BLaER1 (cell line): ENCODE results near the gene DUS2.
"Not testable (repeated sequence)": the region's sequence is repeated elsewhere in the genome, so short reads cannot be mapped to it uniquely, and the experiment has no call there.

Experiments
- H3K27ac ChIP-seq: shearing (Covaris generic); formaldehyde crosslinking; 2 replicates; pipeline ENCODE4 v1.8.1; 2022
- H3K27me3 ChIP-seq: shearing (Covaris generic); formaldehyde crosslinking; 2 replicates; pipeline ENCODE4 v1.8.1; 2022
- H3K36me3 ChIP-seq: shearing (Covaris generic); formaldehyde crosslinking; 2 replicates; pipeline ENCODE4 v1.8.1; 2022
- H3K4me1 ChIP-seq: shearing (Covaris generic); formaldehyde crosslinking; 2 replicates; pipeline ENCODE4 v1.8.1; 2022
- H3K4me2 ChIP-seq: shearing (Covaris generic); formaldehyde crosslinking; 2 replicates; pipeline ENCODE4 v1.8.1; 2022
- H3K4me3 ChIP-seq: shearing (Covaris generic); formaldehyde crosslinking; 2 replicates; pipeline ENCODE4 v1.8.1; 2022
- H3K9ac ChIP-seq: shearing (Covaris generic); formaldehyde crosslinking; 2 replicates; pipeline ENCODE4 v1.8.1; 2022
- H3K9me3 ChIP-seq: shearing (Covaris generic); formaldehyde crosslinking; 2 replicates; pipeline ENCODE4 v1.8.1; 2022
- H4K20me1 ChIP-seq: shearing (Covaris generic); formaldehyde crosslinking; 2 replicates; pipeline ENCODE4 v1.8.1; 2022
- Cebpa-rat ChIP-seq: shearing (Covaris generic); IDR thresholded peaks from 2 replicates; pipeline ENCODE4 v1.8.1; 2022

Gene DUS2

DNA sequence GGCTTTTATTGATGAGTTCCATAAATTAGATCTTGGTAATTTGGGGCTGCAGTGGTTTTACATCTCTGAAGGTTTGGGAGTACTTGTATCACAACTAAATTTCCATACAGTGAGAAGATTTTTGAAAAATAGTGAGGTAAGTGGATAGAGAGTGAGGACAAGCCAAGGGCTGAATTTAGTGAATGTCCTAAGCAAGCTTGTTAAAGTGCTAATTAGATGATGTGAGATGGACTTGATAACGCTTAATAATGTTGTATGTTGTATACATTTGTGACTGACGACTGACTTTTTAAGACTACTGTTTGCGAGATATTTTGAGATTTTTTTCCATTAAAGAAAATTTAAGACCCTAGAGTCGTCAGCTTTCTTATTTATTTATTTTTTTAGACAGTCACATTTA is 66.0 kb downstream of the DUS2 start:
- Histone ChIP-seq H3K4me2 (peak overlapping the region; percentile 37), H3K4me3 (no peak overlapping the region), H3K9ac (no peak overlapping the region), H4K20me1 (peaks cover 77% of the 10 kb centered on the region), H3K36me3 (no peaks in the 10 kb centered on the region), H3K27ac (0 out of 2 replicates have a peak overlapping the region, but pooled peaks have one; percentile 18), H3K27me3 (no peaks in the 10 kb centered on the region), H3K9me3 (no peaks in the 10 kb centered on the region), H3K4me1 (peaks cover 79% of the 10 kb centered on the region)
- TF ChIP-seq Cebpa-rat = no peak

- Histone ChIP-seq H4K20me1 (peaks cover 87% of the 10 kb centered on the region), H3K9me3 (no peaks in the 10 kb centered on the region), H3K36me3 (no peaks in the 10 kb centered on the region), H3K4me2 (peak overlapping the region; percentile 71), H3K4me3 (no peak overlapping the region), H3K27ac (peak overlapping the region; percentile 24), H3K27me3 (no peaks in the 10 kb centered on the region), H3K4me1 (peaks cover 74% of the 10 kb centered on the region), H3K9ac (no peak overlapping the region)
- TF ChIP-seq Cebpa-rat = no peak
Observed at GRCh38 chr16:68090130-68090529, 67.0 kb downstream of the DUS2 start.

- no peak for TF ChIP-seq Cebpa-rat
- Histone ChIP-seq H3K4me3 (no peak overlapping the region), H4K20me1 (peaks cover 91% of the 10 kb centered on the region), H3K27ac (peak overlapping the region; percentile 24), H3K4me2 (peak overlapping the region; percentile 71), H3K4me1 (peaks cover 74% of the 10 kb centered on the region), H3K36me3 (no peaks in the 10 kb centered on the region), H3K9ac (no peak overlapping the region), H3K27me3 (no peaks in the 10 kb centered on the region), H3K9me3 (no peaks in the 10 kb centered on the region)
Observed at GRCh38 chr16:68090533-68090932, 67.4 kb downstream of the DUS2 start.

- peaks cover 74% of the 10 kb centered on the region for H3K4me1 ChIP-seq
Observed at GRCh38 chr16:68091380-68092261, 68.5 kb downstream of the DUS2 start.

GRCh38 chr16:68092275-68092674 is 69.2 kb downstream of the DUS2 start:
- H3K27ac ChIP-seq, H3K36me3 ChIP-seq, H3K9ac ChIP-seq, H3K27me3 ChIP-seq, H3K4me3 ChIP-seq, H3K4me2 ChIP-seq, H3K9me3 ChIP-seq: not testable (repeated sequence)
- Histone ChIP-seq H3K4me1 (peaks cover 68% of the 10 kb centered on the region), H4K20me1 (peaks cover 99% of the 10 kb centered on the region)

More at GRCh38 chr16:68091380-68092261, 68.5 kb downstream of the DUS2 start:
- Histone ChIP-seq H3K27me3 (no peaks in the 10 kb centered on the region), H3K36me3 (no peaks in the 10 kb centered on the region), H4K20me1 (peaks cover 99% of the 10 kb centered on the region), H3K4me2 (peak overlapping the region; percentile 71), H3K4me3 (no peak overlapping the region), H3K9me3 (no peaks in the 10 kb centered on the region), H3K27ac (no peak overlapping the region), H3K9ac (no peak overlapping the region)
- TF ChIP-seq Cebpa-rat = no peak

DNA sequence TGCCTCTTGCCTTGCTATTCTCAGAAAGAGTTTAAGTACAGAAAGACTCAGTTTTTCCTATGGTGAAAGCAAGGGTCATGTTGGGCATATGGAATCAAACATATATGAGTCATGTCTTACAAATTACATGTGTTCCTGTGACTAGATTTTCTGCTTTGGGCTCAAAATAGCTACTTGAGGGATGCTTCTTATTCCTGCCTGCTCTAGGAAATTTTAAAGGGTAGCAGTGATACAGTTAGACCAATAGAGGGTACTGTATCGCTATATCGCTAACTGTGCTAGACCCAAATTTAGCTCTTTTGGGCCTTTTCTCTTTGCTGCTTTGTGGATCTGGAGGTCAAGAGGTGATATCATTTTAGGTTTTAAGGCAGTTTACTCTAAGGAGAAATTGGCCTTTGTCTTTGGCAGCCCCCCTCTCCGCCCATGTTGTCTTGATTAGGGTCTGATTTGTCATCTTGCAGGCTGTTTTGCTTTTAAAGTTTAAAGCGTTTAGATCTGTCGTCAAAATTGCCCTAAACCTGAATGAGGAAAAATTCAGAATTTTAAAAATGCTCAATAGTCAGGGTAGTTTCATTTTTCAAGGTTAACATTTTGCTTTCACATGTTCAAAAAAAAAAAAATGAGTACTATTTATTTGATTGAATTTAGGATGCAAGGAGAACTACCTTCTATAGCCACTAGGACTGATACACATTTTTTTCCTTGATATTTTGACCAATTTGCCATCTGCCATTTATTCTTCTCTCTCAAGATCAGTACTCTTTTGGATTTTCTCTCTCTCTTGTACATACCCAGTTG is 70.9 kb downstream of the DUS2 start:
- peak overlapping the region; percentile 4; the same call in 1 of the 2 replicates for H3K4me2 ChIP-seq
- H3K4me1 ChIP-seq = peaks cover 51% of the 10 kb centered on the region

DNA sequence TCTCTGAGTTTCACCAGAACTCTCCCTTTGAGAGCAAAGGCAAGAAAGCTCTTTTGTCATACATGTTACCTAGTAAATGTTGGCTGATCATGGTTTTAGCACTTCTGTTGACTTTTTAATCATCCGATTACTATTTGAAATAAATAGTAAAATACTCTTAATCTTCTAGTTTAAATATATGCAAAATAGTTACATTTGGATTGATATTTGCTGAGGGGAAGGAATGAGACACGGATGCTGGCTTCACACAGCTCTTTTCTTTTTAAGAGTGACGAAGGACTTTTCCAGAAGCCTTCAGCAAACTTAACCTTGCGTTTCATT is 71.5 kb downstream of the DUS2 start:
- Histone ChIP-seq H3K27me3 (no peaks in the 10 kb centered on the region), H4K20me1 (peaks cover 100% of the 10 kb centered on the region), H3K4me3 (no peak overlapping the region), H3K9ac (no peak overlapping the region), H3K4me2 (no peak overlapping the region), H3K4me1 (peaks cover 45% of the 10 kb centered on the region), H3K27ac (no peak overlapping the region), H3K36me3 (peaks cover 12% of the 10 kb centered on the region; the same call in 1 of the 2 replicates), H3K9me3 (no peaks in the 10 kb centered on the region)
- TF ChIP-seq Cebpa-rat = no peak

More for the DNA sequence above, 70.9 kb downstream of the DUS2 start:
- H3K4me3 ChIP-seq = no peak overlapping the region
- no peak overlapping the region for H3K9ac ChIP-seq
- no peaks in the 10 kb centered on the region for H3K27me3 ChIP-seq
- TF ChIP-seq Cebpa-rat = no peak
- H3K9me3 ChIP-seq = no peaks in the 10 kb centered on the region
- H3K27ac ChIP-seq = no peak overlapping the region
- peaks cover 8% of the 10 kb centered on the region; the same call in 1 of the 2 replicates for H3K36me3 ChIP-seq
- peaks cover 100% of the 10 kb centered on the region for H4K20me1 ChIP-seq

- Histone ChIP-seq H3K9me3 (peaks cover 7% of the 10 kb centered on the region), H3K4me1 (peaks cover 26% of the 10 kb centered on the region), H3K27me3 (no peaks in the 10 kb centered on the region), H3K9ac (no peak overlapping the region), H3K36me3 (peaks cover 16% of the 10 kb centered on the region; the same call in 1 of the 2 replicates), H3K27ac (no peak overlapping the region), H3K4me2 (no peak overlapping the region), H3K4me3 (no peak overlapping the region), H4K20me1 (peaks cover 100% of the 10 kb centered on the region)
- no peak for TF ChIP-seq Cebpa-rat
Observed at GRCh38 chr16:68096491-68096890, 73.4 kb downstream of the DUS2 start.

DNA sequence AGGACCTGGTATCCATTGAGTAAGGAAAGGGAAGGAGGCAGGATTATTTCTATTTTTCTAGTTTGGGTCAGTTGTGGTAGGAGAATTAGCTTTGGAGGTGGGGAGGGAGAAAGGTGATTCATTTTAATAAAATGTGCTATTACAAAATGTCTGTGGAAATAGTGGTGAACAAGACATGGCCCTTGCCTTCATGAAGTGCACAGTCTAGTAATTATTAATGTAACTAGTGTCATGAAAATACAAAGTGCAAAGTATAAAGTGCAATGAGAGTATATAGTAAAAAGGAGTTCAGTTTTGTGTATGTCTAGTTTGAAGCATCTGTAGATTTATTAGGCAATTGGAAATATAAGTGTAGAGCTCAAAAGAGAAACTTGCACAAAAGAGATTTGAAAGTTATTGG is 74.0 kb downstream of the DUS2 start:
- Histone ChIP-seq H3K4me2 (no peak overlapping the region), H3K9me3 (peaks cover 13% of the 10 kb centered on the region), H3K9ac (no peak overlapping the region), H3K4me1 (peaks cover 20% of the 10 kb centered on the region), H3K36me3 (peaks cover 16% of the 10 kb centered on the region; the same call in 1 of the 2 replicates), H3K27ac (no peak overlapping the region), H3K27me3 (no peaks in the 10 kb centered on the region), H3K4me3 (no peak overlapping the region), H4K20me1 (peaks cover 100% of the 10 kb centered on the region)
- no peak for TF ChIP-seq Cebpa-rat

GRCh38 chr16:68097895-68098294 is 74.8 kb downstream of the DUS2 start:
- Histone ChIP-seq H3K36me3 (peaks cover 16% of the 10 kb centered on the region; the same call in 1 of the 2 replicates), H3K9ac (no peak overlapping the region), H4K20me1 (peaks cover 100% of the 10 kb centered on the region), H3K9me3 (peaks cover 17% of the 10 kb centered on the region), H3K4me3 (no peak overlapping the region), H3K4me2 (no peak overlapping the region), H3K4me1 (peaks cover 12% of the 10 kb centered on the region), H3K27me3 (no peaks in the 10 kb centered on the region), H3K27ac (no peak overlapping the region)
- TF ChIP-seq Cebpa-rat = no peak
